ENCODE results near the gene CAPN13.

CAPN13 gene, protein sequence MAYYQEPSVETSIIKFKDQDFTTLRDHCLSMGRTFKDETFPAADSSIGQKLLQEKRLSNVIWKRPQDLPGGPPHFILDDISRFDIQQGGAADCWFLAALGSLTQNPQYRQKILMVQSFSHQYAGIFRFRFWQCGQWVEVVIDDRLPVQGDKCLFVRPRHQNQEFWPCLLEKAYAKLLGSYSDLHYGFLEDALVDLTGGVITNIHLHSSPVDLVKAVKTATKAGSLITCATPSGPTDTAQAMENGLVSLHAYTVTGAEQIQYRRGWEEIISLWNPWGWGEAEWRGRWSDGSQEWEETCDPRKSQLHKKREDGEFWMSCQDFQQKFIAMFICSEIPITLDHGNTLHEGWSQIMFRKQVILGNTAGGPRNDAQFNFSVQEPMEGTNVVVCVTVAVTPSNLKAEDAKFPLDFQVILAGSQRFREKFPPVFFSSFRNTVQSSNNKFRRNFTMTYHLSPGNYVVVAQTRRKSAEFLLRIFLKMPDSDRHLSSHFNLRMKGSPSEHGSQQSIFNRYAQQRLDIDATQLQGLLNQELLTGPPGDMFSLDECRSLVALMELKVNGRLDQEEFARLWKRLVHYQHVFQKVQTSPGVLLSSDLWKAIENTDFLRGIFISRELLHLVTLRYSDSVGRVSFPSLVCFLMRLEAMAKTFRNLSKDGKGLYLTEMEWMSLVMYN

DNA sequence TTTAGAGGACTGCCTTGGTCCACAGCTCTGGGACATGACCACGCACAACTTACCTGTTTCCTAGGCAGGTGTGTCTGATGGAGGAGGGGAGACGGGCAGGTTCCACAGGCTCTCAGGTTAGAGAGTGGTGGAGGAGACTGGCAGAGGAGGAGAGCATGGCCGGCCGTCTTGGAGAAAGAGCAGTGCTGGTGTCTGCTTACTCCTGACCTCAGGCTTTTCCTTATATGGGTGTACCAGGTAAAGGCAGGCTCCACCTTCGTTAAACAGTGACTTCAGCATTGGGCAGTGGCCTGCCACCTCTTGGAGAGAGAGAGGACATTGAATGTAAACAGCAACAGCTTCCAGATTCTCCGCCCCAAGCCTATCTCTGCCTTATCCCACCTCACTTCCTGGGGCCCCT lies at the start of gene CAPN13:
Gene CAPN13 (minus strand): TSS at position 198 of the 400 bp plus-strand sequence. CDS start 20,121 bp downstream, outside the sequence.
- no peak for DNase-seq

DNA sequence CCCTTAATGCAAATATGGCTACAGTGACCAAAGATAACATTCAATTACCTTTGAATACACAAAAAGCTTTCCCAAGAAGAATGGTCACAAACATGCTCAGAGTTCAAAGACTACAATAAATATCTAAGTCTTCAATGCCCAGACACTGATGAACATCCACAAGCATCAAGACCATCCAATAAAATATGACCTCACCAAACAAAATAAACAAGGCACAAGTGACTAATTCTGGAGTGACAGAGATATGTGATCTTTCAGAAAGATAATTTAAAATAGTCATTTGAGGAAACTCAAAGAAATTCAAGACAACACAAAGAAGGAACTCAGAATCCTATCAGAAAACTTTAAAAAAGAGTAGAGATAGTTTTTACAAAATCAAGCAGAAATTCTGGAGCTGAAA lies 40.6 kb upstream of the CAPN13 start:
- no peak for DNase-seq

DNA sequence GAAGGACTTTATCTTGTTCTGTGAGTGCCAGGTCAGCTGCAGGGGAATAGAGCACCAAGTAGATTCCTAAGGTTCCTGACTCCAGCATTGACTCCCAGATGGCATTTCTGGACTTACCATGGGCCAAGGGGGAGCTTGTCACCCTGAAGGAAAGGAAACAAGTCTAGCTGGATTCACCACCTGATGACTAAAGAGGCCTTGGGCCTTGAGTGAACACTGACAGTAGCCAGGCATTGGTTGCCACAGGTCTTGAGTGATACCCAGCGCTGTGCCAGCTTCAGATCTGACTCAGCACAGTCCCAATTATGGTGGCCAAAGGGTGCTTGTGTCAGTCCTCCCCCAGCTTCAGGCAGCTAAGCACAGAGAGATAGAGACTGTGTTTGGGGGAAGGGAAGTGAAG lies 40.1 kb upstream of the CAPN13 start:
- DNase-seq, result no peak

DNA sequence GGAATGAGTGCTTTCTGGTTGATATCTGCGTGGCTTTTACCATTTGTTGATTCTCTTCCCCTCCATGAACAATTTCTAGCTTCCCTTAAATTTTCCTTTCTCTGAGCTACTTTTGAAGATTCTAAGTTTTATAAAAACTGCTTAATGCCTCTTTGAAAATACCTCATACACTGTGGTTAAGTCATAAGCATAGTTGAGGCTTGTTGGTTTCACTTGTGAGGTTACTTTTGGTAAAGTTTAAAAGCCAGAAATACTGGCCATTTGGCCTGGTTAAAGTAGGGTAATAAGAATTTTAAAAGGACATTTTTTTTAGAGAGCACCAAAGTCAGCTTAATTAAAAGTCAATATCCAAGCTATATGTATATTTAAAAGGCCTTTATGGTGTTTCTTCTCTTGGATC lies 21.3 kb upstream of the CAPN13 start:
- DNase-seq, result no peak

DNA sequence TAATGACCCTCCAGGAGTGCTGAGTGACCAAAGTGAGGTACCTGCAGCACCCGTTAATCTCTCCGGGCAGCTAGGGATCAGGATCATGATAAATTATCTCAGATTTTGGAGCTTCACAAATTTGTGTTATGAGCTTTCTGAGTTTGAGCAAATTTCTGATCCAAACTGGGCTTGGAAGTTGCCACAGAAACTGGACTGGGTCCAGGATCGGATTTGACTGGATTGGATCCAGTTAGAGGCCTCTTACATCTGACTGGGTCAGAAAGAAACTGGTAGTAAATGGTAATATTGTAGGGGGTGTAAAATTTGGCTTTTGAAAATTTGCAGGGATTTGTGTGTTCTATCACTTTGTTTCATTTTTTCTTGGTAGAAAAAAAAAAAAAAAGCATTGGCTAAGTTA lies 19.7 kb upstream of the CAPN13 start:
- DNase-seq, result no peak

DNA sequence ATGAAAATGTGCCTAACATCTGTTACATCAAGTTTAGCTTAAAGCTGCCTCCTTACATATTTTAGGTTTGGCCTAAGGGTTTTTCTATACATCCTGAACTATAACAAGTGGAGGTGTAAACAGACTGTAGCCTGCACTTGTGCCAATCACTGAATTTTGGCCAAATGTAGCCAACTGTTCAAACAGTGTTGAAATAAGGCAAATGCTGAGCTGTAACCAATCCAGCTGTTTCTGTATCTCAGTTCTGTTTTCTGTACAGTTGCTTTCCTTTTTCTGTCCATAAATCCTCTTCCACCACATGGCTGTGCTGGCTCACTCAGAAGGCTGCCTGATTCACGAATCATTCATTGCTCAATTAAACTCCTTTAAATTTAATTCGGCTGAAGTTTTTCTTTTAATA lies 19.2 kb upstream of the CAPN13 start:
- DNase-seq, result no peak

DNA sequence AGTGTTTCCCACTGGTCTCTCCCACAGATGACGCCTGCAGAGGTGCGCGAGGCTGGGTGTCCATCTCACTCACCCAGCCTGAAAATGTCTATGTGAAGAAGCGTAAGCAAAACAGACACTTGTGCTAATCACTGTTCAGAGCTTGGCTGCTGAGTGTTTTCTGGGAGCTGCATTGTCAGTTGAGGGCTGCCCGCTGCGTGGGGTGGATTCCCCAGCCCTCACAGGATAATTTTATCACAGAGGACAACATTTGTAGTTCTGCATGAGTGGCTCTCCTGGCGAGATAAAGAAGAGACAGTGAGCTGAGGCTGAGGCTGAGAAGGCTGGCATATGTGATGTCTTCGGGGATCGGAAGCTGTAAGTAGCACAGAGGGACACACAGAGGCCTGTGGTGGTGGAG lies 16.2 kb upstream of the CAPN13 start:
- DNase-seq, result no peak

DNA sequence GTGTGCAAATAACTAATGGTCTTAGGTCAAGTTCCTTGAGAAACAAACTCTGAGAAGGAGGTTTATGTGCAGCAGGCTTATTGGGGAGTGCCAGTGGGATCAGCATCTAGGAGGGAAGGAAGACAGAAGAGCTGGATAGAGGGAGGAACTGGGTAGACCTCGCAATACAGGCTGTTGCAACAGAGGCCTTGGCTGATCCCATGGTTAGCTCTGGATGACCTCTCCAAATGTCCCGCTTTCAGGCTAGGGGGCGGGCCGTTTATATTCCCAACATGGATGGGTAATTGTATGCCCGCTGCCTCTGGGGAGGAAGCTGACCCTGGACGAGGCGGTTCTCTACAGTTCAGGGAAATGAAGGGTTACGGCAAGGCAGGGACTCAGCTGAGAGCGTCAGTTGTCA lies 14.7 kb upstream of the CAPN13 start:
- no peak for DNase-seq

DNA sequence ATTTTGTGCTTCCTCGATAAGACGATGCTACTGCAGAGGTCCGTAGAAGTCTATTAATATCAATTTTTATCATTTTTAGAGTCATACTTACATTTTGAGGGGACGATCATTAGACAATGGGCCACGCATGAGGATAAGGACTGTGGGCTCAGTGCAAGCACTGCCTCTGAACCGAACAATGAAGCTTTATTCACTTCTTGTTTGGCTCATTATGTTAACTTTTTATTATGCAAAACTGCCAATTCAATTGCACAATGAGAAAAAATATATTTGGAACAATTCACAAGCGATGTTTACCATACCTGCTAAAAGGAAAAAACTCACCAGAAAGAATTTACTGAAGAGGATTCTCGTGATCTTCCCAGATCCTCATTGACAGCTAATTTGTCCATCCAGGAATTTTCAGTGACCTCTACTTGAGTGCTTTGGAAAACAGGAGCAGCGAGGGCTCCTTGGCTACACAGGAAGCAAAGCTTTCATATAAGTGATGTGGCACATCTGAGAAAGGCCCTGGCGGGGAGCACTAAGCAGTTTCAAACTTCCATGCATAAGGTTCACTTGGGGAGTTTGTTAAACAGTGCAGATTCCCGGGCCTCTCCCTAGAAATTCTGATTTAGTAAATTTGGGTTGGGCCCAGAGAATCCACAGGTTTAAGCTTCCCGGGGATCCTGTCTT lies 13.3 kb upstream of the CAPN13 start:
- DNase-seq, result no peak

DNA sequence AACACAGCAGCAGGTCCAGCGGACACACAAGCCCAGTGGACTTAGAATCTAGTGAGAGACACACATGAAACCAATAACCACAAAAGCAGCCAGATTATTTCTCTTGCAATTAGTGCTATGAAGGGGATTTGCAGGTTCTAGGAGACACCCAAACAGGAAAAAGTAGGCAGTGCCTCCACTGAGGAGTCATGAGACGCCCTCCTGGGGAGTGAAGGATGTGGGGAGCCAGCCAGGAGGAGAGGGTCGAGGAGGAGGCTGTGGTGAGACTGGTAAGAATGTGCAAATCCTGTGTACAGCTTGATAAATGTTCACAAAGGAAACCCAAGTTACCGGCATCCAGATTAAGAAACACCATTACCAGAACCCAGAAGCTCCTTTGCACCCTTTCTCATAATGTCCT lies 2.7 kb upstream of the CAPN13 start:
- DNase-seq, result no peak

DNA sequence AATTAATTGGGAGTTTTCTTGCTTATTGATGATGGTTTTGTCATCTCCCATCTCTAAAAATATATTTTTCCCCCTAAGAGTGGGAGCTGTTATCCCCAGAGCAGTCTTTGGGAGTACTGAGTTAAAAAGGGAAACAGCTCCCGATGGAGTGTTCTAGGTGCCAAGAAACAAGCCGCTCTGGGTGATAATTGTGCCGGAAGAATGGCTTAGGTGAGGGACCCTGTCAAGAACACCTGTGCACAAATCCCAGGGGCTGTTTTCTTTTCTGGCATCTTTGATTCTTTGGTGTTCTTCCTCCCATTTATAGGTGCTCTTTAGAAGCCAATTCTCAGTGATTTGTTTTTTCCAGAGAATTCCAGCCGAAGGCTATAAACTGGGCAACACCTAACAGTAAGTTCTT lies 1.4 kb upstream of the CAPN13 start:
- DNase-seq, result no peak

DNA sequence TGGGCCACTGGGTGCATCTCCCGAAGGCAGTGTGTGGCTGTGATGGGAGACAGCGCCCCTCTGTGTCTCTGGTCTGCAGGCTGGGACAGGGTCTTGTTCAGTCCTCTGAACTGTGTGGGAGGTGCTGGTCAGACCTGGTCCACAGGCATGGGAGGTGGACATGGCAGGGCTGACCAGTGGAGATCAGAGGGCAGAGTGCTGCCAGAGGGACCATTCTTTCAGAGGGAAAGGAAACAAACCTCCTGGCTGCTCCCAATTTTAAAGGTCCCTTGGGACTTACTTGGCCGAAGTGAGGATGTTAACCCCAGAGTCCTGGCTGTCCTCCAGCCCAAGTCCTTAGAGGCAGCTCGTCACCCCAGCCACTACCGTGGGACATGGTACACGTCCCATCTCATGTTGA lies 4.0 kb downstream of the CAPN13 start:
- DNase-seq, result no peak

DNA sequence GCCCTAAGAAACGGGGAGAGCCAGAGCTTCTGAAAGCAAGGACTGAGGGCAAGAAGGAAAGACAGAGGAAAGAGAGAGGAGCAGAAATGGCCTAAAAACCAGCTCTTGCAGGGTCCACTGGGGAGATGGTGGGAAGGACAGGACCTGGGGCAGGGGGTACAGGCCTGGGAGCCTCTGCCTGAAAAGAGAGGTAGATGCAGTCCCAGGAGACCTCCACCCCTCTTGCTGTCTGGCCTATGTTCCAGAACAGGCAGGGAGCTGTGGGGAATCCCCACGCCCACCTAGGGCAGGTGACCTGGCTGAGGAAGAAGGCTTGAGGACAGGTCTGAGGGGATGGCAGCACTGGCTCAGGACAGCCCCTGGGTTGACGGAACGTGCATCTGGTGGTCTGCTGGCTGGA lies 4.6 kb downstream of the CAPN13 start:
- DNase-seq, result no peak

DNA sequence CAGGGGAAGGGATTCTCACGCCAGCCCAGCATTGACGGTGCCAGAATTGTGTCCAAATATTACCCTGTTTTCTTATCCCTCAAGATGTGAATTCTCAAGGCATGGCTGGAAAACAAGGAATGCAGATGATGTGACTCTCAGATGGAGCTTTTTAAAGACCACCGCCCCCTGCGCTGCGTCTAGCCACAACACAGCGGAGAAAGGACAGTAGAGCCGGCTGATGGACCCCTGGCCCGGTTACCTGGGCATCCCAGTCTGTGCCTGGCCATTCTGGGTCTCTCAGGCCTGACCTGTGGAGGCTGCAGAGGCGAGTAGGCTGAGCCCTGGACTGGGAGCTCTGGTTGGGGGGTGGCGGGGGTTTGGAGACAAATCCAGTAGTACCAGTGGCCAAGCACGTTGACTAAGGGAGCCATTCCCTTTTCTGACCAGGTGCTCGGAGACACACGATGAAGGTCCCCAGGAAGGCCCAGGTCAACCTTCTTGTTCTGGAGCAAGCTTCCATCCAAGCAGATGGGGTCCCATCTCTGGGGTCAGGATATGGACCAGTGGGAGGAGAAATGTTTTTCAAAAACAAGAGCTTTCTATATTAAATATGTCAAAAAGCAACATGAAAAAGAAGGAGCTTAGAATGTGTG lies 5.3 kb downstream of the CAPN13 start:
- no peak for DNase-seq

DNA sequence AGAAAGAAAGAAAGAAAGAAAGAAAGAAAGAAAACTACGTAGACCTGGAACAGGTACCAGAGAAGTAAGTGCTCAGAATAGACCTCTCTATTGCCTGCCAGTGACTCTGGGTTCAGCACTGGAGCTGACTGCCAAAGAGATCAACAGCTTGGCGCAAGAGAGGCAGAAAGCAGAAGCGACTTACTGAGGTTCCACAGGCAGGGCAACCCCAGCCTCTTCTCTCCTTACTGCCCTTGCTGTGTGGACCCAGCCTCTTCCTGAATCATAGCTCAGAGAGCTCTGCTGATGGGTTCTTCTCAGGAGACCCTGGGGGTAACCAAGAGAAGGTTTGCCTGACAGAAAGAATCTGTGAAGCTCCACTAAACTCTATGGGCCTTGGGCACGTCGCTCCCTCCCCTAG lies 7.1 kb downstream of the CAPN13 start:
- DNase-seq, result no peak

DNA sequence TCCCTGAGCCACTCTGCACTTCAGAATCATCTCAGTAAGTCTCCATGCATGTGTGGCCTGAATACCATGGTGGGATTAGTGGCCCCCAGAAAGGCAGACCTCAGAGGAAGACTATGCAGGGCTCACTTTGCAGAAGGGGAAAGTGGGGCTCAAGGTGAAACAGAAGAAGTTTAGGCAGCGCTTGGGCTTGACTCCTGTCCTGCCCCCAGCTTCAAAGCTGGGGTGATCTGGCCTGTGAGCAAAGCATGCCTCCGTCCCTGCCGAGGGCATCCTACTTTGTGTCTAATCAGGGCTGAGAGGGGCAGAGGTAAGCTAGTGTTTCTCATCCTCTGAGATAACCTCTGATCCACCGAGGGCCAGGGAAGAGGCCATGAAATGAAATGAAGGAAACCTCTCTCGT lies 7.9 kb downstream of the CAPN13 start:
- no peak for DNase-seq

DNA sequence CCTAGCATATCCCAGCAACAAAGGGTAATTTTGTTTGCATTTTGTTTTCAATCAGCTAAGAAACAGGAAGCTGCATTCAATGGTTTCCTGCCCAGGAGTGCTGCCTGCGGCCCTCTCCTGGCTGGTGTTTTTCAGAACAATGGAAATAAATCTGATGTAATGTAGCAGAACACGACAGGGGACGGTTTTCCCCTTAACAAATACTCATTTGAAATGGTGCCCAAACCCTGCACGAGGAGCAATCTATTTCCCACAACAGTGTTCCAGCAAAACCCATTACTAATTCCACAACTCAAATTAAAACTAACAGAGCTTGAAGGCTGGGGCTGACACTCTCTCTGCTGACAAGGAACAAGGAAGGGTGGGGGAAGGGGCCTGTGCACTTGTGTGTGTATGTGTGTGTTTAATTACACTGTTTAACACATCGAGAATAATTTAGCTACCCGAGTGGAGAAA lies 8.7 kb downstream of the CAPN13 start:
- no peak for DNase-seq

DNA sequence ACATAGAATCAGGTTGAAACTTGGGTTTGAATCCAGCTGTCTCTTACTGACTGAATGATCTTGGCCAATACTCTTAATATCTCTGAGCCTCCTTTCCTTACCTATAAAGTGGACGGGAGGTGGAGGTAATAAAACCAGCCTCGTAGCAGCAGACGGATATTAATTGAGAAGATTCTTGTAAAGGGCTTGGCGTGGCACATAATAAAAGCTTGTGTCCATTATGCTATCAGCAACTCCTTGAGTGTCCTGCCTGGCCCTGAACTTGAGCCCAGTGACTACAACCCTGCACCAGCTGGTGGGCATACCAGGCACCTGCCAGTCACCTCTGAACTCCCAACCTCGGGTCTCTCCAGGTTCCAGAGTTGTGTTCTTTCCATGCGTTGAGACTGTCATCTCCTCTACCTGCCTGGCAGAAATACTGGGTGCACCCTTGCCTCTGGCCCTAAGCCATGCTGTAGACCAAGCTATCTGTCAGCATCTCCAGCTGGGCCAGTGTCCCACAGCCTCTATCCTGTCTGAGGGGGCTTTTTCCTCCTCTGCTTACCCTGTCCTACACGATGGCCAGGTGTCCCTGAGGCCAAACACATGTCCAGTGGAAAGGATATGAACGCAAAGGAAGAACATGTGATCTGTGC lies 9.7 kb downstream of the CAPN13 start:
- no peak for DNase-seq

DNA sequence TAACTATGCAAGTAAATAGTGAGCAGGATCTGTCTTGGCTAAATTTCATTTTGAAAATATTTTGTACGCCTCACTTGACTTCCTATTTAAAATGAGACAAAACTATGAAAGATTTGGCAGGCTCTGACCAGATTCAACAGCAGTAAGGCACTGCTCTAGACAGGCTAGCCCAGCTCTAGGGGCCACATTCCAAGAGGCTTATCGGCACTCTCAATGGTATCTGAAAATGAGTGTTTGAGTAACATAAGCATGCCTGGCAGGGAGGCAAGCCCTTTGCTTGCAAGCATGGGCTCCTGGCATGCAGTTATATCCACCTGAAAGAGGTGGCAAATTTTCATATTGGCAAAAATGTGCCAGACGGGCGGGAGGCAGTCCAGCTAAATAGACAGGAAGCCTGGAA lies 10.5 kb downstream of the CAPN13 start:
- no peak for DNase-seq

DNA sequence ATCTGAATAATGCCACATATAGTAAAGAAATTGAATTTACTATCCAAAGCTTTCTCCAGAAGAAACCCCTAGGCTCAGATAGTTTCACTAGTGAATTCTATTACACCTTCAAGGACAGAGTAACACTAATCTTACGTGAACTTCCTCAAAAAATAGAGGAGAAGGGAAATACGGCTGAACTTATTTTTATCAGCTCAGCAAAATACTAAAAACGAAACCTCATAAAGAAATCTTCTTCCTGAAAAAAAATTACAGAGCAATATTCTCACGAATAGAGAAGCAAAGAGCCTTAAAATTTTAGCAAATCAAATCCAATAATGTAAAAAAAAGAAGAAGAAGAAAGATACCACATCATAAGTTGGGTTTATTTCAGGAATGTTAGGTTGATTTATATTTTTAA lies 14.7 kb downstream of the CAPN13 start:
- no peak for DNase-seq

DNA sequence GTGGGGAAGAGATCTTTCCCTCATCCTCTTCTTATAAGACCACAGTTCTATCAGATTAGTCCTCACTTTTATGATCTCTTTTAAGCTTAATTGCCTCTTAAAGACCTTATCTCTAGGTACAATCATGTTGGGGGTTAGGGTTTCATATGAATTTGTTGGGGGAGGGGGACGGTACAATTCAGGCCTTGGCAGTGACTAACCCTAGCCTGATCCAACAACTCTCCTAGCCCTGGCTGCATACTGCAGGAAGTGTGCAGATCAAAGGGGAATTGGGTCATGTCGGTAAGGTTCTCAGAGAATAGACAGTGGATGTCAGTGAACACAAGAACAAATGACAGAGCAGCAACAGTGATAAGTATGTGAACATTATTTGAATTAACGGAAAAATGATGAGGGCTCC lies 16.4 kb downstream of the CAPN13 start:
- no peak for DNase-seq

DNA sequence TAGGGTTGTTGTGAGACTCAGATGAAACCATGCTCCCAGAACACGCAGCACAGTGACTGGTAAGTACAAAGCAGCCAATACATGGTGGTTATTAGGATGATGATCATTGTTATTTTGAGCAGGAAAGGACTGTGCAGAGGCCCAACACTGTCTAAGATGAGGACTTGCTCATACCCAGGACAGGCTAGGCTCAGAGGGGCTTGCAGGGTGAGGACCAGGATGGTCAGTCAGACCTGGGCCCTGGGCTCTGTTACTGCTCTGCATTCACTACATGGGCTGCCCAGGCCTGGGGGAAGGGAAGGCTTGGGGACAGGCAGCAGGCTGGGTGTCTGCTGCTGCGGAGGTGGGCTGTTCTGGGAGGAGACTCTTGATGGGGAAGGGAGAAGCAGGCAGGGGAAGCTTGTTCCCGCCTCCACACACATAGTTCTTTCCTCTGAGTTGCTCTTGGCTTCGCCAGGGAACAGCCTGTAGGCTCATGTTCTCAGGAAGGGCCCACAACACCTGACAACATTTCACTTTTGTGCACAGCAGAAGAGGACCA lies 17.5 kb downstream of the CAPN13 start:
- DNase-seq, result no peak
